GM19239 (cell line): ENCODE measurements around the gene PLD2.
A peak's percentile ranks its signal among the peaks of the same experiment; 100 is the strongest.

Source experiments
- DNase-seq: peaks from one replicate; pipeline ENCODE4 v3.0.0; 2011; ENCODE audit warnings: low spot score; ENCODE audit not compliant: insufficient read length
- FAIRE-seq: peaks from 2 replicates; lab custom pipeline; 2011; peaks lifted over from hg19 to GRCh38; lab: Jason Lieb, UNC

Gene PLD2

GRCh38 chr17:4806777-4807604 lies at the start of gene PLD2:
Gene PLD2 (plus strand): TSS chr17:4807152. CDS start chr17:4807773, 621 bp downstream.
- peak; percentile 69 for FAIRE-seq
- peak; percentile 100 for DNase-seq

- no peak for FAIRE-seq
- no peak for DNase-seq
Measured at GRCh38 chr17:4759776-4760236, 47.1 kb upstream of the PLD2 start.

- DNase-seq (no peak), FAIRE-seq (no peak)
Measured at GRCh38 chr17:4764595-4764994, 42.4 kb upstream of the PLD2 start.

DNA sequence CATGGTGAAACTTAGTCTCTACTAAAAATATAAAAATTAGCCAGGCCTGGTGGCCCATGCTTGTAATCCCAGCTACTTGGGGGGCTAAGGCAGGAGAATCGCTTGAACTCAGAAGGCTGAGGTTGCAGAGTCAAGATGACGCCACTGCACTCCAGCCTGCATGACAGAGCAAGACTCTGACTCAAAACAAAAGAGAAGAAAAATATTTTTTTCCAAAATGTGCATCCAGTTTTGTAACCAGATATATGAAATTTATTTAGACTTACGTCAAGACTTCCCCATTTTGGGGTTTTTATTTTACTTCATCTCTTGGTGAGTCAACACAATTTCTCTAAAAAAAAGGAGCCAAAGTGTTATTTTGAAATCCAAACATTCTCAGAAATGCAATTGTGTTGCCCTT lies 40.8 kb upstream of the PLD2 start:
- FAIRE-seq (no peak), DNase-seq (no peak)

- no peak for FAIRE-seq
Measured at GRCh38 chr17:4766723-4767122, 40.2 kb upstream of the PLD2 start.

DNA sequence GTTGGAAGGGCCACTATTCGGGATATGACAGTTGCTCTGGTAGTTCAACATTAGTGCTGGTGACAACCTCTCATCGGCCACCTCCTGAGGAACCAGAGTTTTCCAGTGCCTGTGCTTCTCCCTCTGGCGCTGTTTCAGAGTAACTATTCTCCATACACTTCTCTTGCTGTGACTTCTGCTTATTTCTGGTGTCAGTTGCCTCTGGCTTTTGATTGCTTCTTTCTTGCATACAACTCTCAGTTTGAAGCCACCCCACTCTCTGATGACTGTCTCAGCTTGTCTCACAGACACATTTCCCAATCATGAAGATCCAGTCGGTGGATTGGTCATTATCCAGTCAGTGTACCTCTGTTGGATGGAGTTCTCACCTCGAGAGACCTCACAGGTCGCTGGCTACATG lies 38.7 kb upstream of the PLD2 start:
- FAIRE-seq (no peak), DNase-seq (no peak)

More at GRCh38 chr17:4766723-4767122, 40.2 kb upstream of the PLD2 start:
- no peak for DNase-seq

DNA sequence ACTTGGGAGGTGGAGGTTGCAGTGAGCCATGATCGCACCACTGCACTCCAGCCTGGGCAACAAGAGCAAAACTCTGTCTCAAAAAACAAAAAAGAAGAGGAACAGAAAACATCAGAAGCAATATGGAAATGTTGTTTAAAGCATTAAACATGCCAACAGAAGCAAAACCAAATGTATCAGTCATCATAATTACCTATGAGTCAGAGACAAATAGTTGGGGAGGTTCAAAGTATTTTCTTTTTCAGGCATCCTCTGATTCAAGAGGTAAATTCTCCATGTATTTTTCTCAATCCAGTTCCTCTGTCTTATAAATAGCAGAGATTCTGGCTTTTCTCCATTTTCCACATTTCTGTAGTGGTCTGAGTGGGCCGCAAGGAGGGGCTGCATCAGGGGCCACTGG lies 37.3 kb upstream of the PLD2 start:
- FAIRE-seq = no peak
- no peak for DNase-seq

GRCh38 chr17:4771519-4772234 lies 35.3 kb upstream of the PLD2 start, which contains the start of gene TM4SF5:
Gene TM4SF5 (plus strand): TSS chr17:4771886. CDS start chr17:4771923, 37 bp downstream.
- DNase-seq (no peak), FAIRE-seq (no peak)

- no peak for DNase-seq
- FAIRE-seq = no peak
Measured at GRCh38 chr17:4772235-4772613, 34.7 kb upstream of the PLD2 start.

DNA sequence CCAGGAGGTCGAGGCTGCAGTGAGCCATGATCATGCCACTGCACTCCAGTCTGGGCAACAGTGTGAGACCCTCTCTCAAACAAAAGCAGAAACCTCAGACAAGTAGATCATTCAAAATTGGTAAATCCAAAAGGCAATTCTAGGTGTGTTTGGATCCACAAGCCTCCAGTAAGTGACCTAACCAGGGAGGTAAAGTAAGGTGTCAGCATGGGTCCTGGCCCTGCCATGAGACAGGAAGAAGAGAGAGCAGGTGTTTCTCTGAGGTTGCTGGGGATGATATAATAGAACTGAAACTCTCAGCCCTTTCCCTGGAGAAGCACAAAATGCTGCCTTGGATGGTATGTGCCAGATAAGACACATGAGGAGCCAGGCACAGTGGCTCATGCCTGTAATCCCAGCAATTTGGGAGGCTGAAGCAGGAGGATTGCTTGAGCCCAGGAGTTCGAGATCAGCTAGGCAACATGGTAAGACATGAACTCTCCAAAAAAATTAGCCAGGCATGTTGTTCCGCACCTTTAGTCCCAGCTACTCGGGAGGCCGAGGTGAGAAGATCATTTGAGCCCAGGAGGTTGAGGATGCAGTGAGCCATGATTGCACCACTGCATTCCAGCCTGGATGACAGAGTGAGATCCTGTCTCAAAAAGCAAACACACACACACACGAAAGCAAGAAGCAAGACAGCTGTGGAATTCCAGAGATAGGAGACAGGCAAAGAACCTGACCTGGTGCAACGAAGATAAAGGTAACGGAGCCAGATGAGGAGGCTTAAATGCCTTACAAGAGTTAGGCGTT lies 28.8 kb upstream of the PLD2 start:
- FAIRE-seq = no peak
- DNase-seq = no peak

- FAIRE-seq (no peak), DNase-seq (no peak)
Measured at GRCh38 chr17:4780325-4780955, 26.5 kb upstream of the PLD2 start.

- DNase-seq (no peak), FAIRE-seq (no peak)
Measured at GRCh38 chr17:4782652-4783051, 24.3 kb upstream of the PLD2 start.

DNA sequence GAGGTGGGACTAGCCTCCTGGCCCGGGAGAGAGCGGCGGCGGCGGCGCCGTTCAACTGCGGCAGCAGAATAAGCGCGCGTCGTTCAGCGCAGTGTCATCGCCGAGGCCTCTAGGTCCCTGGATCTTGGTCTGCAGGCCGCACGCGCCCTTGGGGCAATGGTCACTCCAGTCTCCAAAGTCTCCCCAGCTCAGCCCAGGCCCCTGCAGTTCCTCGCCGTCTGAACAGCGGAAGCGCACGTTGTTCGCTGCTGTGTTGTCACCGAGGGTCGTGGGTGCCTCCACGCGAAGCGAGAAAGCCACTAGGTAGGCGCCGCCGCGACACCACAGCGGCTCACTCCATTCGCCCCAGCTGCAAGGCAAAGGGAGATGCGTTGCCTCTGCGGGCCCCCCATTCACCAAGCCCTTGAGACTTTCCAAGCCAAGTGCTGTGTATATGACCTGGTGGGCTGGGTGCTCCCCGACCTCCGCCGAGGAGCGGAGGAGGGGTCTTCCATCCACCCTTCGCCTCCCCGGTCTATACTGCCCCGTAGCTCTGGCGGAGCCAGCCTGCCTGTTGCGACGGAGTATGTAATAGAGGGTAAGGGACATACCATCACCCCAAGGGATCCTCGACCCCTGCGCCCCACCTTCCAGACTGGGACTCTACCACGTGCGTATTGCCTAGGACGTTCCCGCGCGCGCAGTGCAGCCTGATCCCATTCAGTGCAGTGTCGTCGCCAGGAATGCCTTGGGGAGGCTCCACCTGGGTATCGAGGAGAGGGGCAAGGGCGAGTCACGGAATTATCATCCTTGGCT lies 21.4 kb upstream of the PLD2 start:
- FAIRE-seq (no peak), DNase-seq (no peak)

GRCh38 chr17:4786106-4786511 lies 20.8 kb upstream of the PLD2 start, which contains the start of gene VMO1:
Gene VMO1 (minus strand): TSS chr17:4786364. CDS start chr17:4786352, 12 bp downstream.
- DNase-seq (no peak), FAIRE-seq (no peak)

DNA sequence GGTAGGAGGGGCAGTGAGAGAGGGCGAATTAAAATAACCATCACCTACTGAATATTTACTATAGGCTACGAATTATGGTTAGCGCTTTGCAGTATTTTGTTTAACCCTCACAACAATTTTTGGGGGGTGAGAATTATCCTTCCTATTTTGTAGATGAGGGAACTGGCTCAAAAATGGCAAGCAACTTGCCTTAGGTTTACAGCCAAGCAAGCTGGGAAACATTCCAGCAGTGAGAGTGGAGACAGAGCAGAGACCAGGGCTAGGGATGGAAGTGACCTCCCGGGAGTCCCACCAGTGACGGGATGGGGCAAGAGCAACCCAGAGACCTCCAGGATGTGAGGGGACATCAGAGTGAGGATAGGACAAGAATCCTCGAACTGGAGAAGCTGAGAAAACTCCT lies 20.4 kb upstream of the PLD2 start:
- no peak for DNase-seq
- no peak for FAIRE-seq

DNA sequence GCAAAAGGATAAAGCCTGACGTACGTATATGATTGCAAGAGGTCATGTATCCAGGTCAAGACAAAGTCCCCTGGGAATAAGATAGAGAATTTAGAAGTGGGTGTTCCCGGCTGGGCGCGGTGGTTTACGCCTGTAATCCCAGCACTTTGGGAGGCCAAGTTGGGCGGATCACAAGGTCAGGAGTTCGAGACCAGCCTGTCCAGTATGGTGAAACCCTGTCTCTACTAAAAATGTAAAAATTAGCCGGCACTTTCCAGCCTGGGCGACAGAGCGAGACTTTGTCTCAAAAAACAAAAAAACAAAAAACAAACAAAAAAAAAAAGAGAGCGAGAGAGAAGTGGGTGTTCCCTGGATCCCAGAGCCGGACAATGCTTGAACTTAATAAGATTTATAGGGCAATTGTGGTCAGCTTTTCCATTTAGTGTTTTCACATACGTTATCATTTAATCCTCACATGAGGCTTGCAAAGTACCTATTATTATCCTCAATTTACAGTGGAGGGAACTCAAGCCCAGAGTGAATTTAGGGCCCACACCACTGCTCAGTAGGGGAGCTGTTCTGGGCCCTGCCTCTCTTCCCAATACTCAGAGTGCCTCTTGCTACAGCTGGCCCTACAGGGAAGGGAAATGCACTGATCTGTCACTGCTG lies 18.7 kb upstream of the PLD2 start:
- FAIRE-seq = no peak

GRCh38 chr17:4788807-4789700 lies 17.9 kb upstream of the PLD2 start, which contains the start of gene GLTPD2:
Gene GLTPD2 (plus strand): TSS chr17:4788964. CDS start chr17:4789012, 48 bp downstream.
- FAIRE-seq (no peak), DNase-seq (no peak)

More for the DNA sequence above, 18.7 kb upstream of the PLD2 start:
- DNase-seq = no peak

DNA sequence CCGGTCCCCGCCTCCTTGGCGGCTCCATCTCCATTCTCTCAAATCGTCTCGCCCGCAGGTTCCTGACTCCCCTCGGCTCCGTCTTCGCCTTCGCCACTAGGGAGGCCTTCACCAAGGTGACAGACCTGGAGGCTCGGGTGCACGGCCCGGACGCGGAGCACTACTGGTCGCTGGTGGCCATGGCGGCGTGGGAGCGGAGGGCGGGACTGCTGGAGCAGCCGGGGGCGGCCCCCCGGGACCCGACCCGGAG lies 17.3 kb upstream of the PLD2 start:
- DNase-seq (no peak), FAIRE-seq (no peak)
